Activated naive CD4-positive, alpha-beta T cell treated with anti-CD3 and anti-CD28 coated beads, Interleukin-2, amount 50 U/mL, for 72 hours (primary cell): ENCODE data around the gene GRID1. TPM values are rescaled to one million over a fixed set of nuclear protein-coding genes. Genes with fewer than 3 reads are reported as not detected.

Experiments
- ATAC-seq, 2 donors: fragments of 150-1000 bp; cut with Tn5 transposase; 2 replicates each; pipeline ENCODE4 v1.10.0; 2021; ENCODE audit warnings: mild to moderate bottlenecking in 2 of 2, moderate library complexity in 2 of 2
- DNase-seq, 2 donors: peaks; one replicate each; pipeline ENCODE4 v3.0.0; 2021 to 2022; ENCODE audit warnings: low spot score in 2 of 2
- H3K27ac Mint-ChIP-seq, 2 donors: one replicate each; pipeline ENCODE4 v1.8.0; 2022; ENCODE audit warnings: mild to moderate bottlenecking in 2 of 2, mixed read lengths in 2 of 2
- H3K36me3 Mint-ChIP-seq, 2 donors: one replicate each; pipeline ENCODE4 v1.8.0; 2022; ENCODE audit warnings: mixed read lengths in 2 of 2
- H3K9me3 Mint-ChIP-seq, 2 donors: one replicate each; pipeline ENCODE4 v1.8.0; 2022; ENCODE audit warnings: mixed read lengths in 2 of 2
- total RNA-seq, 2 donors: library from RNA; stranded (reverse); gene quantifications; one replicate each; pipeline ENCODE4 v1.2.3, GENCODE V29; 2022

GRID1 gene
- total RNA-seq, 2 donors from 2014 or later: not detected

DNA sequence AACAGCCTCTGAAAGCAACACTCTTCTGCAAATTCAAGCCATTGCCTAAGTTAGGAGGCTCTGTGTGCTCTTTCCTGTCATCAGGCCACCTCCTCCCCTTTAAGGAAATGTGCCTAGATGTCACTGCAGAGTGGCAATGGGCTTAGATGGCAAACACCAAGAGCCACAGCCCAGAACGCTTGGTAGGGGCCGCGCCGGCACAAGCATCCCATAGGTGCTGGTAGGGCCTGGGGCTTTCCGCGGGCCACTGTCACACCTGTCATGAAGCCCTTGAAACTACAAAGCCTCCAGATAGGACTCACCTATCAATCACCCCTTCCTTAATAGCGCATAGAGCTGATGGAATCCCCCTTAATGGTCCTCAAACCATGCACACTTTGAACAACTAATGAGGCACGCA, 299.9 kb downstream of the GRID1 start:
- no peak overlapping the region for H3K27ac Mint-ChIP-seq
- DNase-seq (no peak), ATAC-seq (no peak)
- H3K9me3 Mint-ChIP-seq: no peaks in the 10 kb centered on the region
- no peaks in the 10 kb centered on the region for H3K36me3 Mint-ChIP-seq

- DNase-seq (peak in 1 of 2 donors; percentile 26), ATAC-seq (no peak)
- Mint-ChIP-seq H3K9me3 (no peaks in the 10 kb centered on the region), H3K36me3 (no peaks in the 10 kb centered on the region), H3K27ac (no peak overlapping the region)
These were observed 300.8 kb downstream of the GRID1 start for GRCh38 chr10:86065711-86066251.

GRCh38 chr10:86064931-86065662, 301.5 kb downstream of the GRID1 start:
- H3K9me3 Mint-ChIP-seq: no peaks in the 10 kb centered on the region
- ATAC-seq (no peak), DNase-seq (peak in 1 of 2 donors; percentile 33)
- no peaks in the 10 kb centered on the region for H3K36me3 Mint-ChIP-seq
- no peak overlapping the region for H3K27ac Mint-ChIP-seq

DNA sequence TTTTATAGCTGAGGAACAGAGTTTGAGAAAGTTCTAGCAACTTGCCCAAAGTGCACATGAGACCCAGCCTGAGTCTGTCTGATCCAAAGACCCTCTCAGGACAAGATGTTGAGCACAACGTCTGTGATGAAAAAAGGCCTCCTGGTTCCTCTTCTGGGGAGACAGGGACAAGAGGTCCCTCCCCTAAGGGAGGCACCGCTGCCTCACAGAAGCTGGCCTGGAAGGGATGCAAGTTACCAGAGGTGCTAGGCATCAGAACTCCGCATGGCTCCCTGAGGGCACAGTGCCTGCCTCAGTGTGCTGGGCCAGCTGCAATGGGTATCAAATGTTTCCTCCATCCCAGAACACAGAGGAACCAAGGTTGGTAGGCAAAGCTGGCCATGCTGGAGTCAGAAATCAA, 302.4 kb downstream of the GRID1 start:
- Mint-ChIP-seq H3K9me3 (no peaks in the 10 kb centered on the region), H3K36me3 (no peaks in the 10 kb centered on the region), H3K27ac (no peak overlapping the region)
- DNase-seq (peak in 1 of 2 donors; percentile 30), ATAC-seq (no peak)

GRCh38 chr10:86063341-86063740, 303.3 kb downstream of the GRID1 start:
- Mint-ChIP-seq H3K36me3 (no peaks in the 10 kb centered on the region), H3K27ac (no peak overlapping the region), H3K9me3 (no peaks in the 10 kb centered on the region)
- no peak for ATAC-seq
- DNase-seq: no peak

DNA sequence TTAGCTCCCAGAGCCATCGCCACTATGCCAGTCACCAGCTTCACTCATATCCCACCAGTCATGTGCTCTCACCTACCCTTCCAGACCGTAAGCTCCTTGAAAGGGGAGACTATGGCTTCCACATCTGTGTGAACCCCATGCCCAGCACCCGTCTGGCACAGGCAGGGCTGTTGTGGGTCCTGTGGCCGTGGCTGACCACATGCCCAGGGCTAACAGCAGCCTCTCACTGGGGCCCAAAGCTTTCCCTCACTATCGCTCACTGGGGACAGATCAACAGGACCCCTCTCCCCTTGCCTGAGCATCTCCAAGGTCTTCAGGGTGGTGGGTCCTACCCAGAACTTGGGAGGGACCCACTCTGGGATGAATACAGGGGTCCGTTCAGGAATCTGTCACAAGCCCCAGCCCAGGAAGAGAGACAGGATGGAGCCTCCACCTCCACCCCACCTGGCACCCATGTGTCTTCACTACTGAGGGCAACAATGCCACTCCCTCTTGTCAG, 303.9 kb downstream of the GRID1 start:
- ATAC-seq (no peak), DNase-seq (peak in 1 of 2 donors; percentile 44)
- Mint-ChIP-seq H3K9me3 (no peaks in the 10 kb centered on the region), H3K27ac (no peak overlapping the region), H3K36me3 (no peaks in the 10 kb centered on the region)

GRCh38 chr10:86062198-86062550, 304.4 kb downstream of the GRID1 start:
- no peak for ATAC-seq
- no peak overlapping the region for H3K27ac Mint-ChIP-seq
- H3K9me3 Mint-ChIP-seq: no peaks in the 10 kb centered on the region
- no peaks in the 10 kb centered on the region for H3K36me3 Mint-ChIP-seq
- peak in 1 of 2 donors; percentile 3 for DNase-seq

DNA sequence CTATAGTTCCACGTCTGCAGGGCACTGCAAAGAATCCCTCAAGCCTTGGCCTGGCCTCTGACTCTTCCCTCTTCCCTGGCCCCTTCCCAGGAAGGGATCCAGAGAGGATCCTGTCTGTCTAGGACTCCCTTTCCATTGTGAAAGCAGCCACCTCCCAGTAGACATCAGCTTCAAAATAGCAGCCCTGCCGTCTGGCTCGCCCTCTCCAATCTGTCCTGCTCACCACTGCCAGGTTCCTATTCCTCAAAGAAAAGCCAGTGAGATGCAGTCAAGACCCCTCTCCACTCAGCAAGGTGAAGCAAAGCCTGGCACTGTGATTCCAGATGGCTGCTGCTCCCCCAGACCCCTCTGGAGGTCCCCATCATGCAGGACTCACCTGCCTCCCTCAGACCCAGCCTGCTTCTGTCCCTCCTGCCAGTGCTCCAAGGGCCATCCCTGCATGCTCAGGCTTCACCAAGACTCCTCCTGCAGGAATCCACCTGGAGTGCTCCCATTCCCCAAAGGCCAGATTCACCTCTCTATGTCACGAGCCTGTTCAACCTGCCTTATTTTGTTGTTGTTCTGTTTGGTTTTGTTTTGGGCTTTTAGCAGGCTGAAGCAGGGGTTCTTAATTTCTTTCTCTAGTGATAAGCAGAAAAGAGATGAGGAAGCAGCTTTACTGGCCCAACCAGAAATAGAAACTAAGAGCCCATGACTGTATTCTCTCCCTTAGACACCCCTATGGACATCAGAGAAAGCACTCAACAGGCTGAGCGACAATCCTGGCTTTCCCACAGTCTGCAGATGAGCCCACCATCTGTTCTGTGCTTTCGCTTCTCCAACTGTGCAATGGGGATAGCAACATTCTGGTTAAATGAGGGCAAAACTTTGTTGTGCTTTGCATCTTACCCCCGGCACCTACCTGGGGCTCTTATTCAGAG, 305.1 kb downstream of the GRID1 start:
- H3K27ac Mint-ChIP-seq: no peak overlapping the region
- H3K36me3 Mint-ChIP-seq: no peaks in the 10 kb centered on the region
- ATAC-seq (no peak), DNase-seq (peak in 1 of 2 donors; percentile 26)
- H3K9me3 Mint-ChIP-seq: no peaks in the 10 kb centered on the region

- Mint-ChIP-seq H3K27ac (no peak overlapping the region), H3K9me3 (no peaks in the 10 kb centered on the region), H3K36me3 (no peaks in the 10 kb centered on the region)
- ATAC-seq (no peak), DNase-seq (peak in 1 of 2 donors; percentile 47)
These were observed 306.0 kb downstream of the GRID1 start for GRCh38 chr10:86060386-86061277.

GRCh38 chr10:86059892-86060291, 306.7 kb downstream of the GRID1 start:
- DNase-seq: no peak
- ATAC-seq: no peak
- H3K27ac Mint-ChIP-seq: no peak overlapping the region
- H3K36me3 Mint-ChIP-seq: no peaks in the 10 kb centered on the region
- H3K9me3 Mint-ChIP-seq: no peaks in the 10 kb centered on the region

- Mint-ChIP-seq H3K36me3 (no peaks in the 10 kb centered on the region), H3K27ac (no peak overlapping the region), H3K9me3 (no peaks in the 10 kb centered on the region)
- ATAC-seq: no peak
- DNase-seq: no peak
These were observed 307.6 kb downstream of the GRID1 start for GRCh38 chr10:86058964-86059363.

- no peak overlapping the region for H3K27ac Mint-ChIP-seq
- DNase-seq: no peak
- no peaks in the 10 kb centered on the region for H3K9me3 Mint-ChIP-seq
- no peaks in the 10 kb centered on the region for H3K36me3 Mint-ChIP-seq
- ATAC-seq: no peak
These were observed 308.9 kb downstream of the GRID1 start for GRCh38 chr10:86057708-86058107.

DNA sequence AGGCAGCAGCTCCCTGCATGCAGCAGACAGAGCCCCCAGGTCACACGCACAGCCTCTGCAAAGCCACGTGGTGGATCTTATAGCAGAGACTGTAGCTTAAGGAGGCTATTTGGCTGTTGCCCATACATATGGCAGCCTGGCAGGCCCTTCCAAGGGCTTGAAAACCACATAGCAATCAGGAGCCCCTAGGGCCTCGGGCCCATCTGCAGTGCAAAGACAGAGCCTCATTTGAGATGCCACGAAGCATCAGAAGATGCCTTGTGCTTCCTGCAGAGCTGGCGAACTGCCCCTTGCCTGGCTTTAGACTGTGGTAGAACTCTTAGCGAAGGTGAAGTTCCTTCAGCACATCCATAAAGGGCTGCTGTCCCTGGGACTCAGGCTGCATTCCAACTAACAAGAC, 309.9 kb downstream of the GRID1 start:
- ATAC-seq (no peak), DNase-seq (no peak)
- H3K36me3 Mint-ChIP-seq: no peaks in the 10 kb centered on the region
- no peaks in the 10 kb centered on the region for H3K9me3 Mint-ChIP-seq
- H3K27ac Mint-ChIP-seq: no peak overlapping the region

DNA sequence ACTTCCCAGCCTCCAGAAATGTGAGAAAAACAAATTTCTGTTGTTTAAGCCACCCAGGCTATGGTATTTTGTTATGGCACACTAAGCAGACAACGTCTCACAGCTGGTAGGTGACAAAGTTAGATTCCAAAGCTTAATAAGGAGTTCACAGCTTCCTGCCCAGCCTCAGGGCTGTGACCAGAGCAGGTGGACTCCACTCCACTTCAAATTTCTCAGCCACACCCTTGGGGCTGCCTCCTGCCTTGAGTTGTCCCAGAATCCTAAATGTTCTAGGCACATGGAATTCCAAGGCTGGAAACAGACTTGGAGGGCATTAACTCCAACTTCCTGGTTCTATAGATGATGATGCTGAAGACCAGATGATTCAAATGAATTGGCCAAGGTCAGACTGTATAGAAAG, 310.7 kb downstream of the GRID1 start:
- H3K27ac Mint-ChIP-seq: no peak overlapping the region
- H3K36me3 Mint-ChIP-seq: no peaks in the 10 kb centered on the region
- ATAC-seq (no peak), DNase-seq (no peak)
- no peaks in the 10 kb centered on the region for H3K9me3 Mint-ChIP-seq

DNA sequence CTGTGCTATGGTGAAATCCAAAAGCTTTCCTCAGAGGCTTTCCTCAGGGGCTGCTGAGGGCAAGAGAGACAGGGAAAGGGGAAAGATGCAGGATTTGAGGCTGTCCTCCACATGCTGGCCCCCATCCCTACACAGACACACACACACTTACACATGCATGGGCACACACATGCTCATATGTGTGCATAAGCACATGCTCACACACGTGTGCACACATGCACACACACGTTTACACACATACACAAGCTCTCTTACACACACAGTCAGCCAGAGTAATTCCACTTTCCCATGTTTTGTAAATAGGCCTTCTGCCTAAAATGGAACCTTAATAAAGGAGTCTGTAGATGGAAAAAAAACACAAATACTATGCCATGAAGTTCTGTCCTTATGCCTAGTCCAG, 312.9 kb downstream of the GRID1 start:
- Mint-ChIP-seq H3K9me3 (no peaks in the 10 kb centered on the region), H3K36me3 (no peaks in the 10 kb centered on the region), H3K27ac (no peak overlapping the region)
- DNase-seq: no peak
- no peak for ATAC-seq

- Mint-ChIP-seq H3K36me3 (no peaks in the 10 kb centered on the region), H3K27ac (no peak overlapping the region), H3K9me3 (no peaks in the 10 kb centered on the region)
- no peak for DNase-seq
- ATAC-seq: no peak
These were observed 315.0 kb downstream of the GRID1 start for GRCh38 chr10:86051586-86051985.
